ENCODE data around the gene EPB41L5. TPM values are rescaled to one million over a fixed set of nuclear protein-coding genes. Genes with fewer than 3 reads are reported as not detected.
"Not testable (repeated sequence)": the region's sequence is repeated elsewhere in the genome, so short reads cannot be mapped to it uniquely, and the experiment has no call there.

Gene EPB41L5
- total RNA-seq, 1 donor from 2014 or later = 13.3 TPM

DNA sequence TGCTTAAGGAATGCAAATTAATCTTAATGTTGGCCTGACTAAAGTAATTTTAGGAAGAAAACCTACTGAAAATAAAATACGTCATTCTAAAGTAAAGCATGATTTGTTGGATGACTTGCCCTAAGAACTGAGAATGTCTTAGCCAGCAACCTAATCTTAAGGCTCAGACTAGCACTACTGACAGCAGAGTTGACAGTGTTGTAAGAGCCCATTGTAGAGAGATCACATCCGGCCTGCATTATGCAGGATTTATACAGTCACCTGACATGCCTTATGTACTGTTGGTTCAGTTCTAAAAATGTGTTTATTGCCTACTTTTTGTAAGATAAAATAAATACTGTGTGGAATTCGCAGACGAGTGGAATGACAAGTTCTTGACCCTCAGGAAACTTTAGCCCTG lies 128.0 kb downstream of the EPB41L5 start:
- no peak for DNase-seq (ENCODE audit: low spot score)

DNA sequence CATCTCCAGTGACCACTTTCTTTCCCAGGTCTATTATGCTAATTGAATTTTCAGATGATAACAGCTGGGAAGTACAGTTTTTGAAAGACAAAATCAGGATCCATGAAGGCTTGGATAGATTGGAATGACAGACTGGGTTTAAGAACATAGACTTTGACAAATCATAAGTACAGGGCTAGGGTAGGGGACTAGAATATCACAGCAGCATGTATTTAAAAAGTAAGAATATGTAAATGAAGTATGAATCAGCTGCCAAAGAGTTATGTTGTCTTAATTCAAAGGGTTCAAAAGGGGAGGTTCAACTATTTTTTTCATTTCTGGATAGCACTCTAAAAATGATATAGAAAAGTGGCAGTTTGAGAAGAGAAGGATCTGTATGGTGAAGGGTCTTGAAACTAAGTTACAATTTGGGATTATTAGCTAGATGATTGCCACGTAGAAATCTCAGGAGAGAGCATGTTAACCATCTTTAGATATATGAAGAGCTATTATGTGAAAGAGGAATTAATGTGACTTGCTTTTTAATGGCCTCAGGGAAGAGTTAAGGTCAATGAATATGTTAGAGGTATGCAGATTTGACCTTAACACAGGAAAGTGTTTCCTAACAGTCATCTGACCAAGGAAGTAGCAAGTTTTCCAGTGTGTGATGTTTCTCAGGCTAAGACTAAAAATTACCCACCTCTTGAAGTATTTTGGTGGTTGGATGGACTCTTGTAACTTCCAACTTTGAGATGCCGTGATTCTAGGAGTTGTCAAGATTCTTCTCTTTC lies 128.6 kb downstream of the EPB41L5 start:
- DNase-seq (ENCODE audit: low spot score) = no peak

DNA sequence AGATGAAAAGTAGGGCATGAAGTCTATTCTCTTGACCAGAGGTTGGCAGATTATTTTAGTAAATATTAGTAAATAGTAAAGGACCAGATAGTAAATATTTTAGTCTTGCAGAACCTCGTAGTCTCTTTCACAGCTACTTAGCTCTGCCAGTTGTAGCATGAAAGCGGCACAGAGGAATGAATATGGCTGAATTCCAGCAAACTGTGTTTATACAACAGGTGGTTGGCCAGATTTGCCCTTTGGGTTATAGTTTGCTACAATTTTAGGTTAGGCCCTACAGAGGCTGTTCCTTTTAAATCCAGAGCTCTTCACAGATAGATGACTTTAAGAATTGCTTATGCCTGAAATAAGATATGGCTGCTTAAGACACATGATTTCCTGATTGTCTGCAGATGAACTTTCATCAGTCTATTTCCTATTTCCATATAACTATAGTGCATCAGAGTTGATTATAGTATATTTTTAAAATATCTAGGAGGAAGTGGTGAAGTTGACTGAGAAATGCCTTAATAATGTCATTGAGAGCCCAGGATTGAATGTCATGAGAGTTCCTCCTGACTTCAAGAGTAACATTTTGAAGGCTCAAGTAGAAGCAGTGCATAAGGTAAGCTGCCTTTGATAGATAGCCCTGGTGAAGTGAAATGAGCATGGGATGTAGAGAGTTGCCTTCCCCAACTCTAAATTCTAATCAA lies 129.8 kb downstream of the EPB41L5 start:
- no peak for DNase-seq (ENCODE audit: low spot score)

DNA sequence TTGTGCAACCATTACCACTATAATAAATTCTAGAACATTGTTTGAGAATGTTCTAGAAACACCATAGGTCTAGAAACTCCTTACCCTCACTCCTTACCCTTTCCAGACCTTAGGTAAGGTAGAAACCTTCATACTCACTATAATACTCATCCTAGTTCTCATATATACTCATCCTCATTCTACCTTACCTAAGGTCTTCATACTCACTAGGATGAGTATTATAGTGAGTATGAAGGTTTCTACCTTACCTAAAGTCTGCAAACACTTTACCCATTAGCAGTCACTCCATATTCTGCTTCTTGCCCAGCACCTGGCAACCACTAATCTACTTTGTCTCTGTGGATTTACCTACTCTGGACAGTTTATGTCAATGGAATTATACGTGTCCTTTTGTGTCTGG lies 135.4 kb downstream of the EPB41L5 start:
- DNase-seq (ENCODE audit: low spot score) = no peak

DNA sequence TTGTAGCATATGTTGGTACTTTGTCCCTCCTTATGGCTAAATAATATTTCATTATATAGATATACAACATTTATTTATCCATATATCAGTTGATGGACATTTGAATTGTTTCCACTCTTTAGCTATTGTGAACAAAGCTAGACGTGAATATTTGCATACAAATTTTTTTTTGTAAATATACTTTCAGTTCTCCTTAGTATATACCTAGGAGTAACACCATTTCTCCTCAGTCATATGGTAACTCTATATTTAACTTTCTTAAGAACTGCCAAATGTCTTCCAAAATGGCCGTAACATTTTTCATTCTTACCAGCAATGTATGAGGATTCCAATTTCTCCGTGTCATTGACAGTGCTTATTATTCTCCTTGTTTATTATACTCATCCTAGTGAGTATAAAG lies 135.8 kb downstream of the EPB41L5 start:
- DNase-seq (ENCODE audit: low spot score) = no peak

DNA sequence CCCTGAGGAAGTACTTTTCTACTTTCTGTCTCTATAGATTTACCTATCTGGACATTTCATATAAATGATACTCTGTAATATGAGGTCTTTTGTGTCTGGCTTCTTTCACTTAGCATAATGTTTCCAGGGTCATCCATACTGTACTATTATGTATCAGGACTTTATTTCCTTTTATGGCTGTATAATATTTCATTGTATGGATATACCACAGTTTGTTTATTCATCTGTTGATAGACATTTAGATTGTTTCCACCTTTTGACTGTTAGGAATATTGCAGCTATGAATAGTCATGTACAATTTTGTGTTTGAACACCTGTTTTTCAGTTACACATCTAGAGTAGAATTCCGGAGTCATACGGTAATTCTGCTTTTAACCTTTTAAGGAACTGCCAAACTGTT lies 136.5 kb downstream of the EPB41L5 start:
- DNase-seq (ENCODE audit: low spot score) = no peak

DNA sequence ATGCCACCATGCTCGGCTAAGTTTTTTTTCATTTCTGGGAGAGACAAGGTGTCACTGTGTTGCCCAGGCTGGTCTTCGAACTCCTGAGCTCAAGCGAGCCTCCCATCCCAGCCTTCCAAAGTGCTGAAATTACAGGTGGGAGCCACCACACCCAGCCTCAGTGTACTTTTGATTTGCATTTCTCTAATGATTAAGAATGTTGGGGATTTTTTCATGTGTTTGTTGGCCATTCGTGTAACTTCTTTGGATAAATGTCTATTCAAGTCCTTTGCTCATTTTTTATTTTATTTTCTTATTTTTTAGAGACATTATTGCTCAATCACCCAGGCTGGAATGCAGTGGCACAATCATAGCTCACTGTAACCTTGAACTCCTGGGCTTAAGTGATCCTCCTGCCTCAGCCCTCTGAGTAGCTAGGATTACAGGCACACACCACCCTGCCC lies 137.2 kb downstream of the EPB41L5 start:
- DNase-seq (ENCODE audit: low spot score) = no peak

DNA sequence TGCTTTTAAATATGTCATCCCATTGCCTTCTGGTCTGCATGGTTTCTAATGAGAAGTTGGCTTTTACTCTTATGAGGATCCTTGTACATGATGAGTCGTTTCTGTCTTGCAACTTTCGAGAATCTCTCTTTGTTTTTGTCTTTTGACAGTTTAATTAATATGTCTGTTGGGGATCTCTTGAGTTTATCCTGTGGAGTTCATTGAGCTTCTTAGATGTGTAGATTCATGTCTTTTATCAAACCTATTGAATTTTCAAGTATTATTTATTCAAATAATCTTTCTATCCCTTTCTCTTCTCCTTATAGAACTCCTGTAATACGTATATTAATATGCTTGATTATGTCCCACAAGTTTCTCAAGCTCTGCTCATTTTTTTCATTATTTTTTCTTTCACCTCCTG lies 142.4 kb downstream of the EPB41L5 start:
- DNase-seq (ENCODE audit: low spot score) = no peak

DNA sequence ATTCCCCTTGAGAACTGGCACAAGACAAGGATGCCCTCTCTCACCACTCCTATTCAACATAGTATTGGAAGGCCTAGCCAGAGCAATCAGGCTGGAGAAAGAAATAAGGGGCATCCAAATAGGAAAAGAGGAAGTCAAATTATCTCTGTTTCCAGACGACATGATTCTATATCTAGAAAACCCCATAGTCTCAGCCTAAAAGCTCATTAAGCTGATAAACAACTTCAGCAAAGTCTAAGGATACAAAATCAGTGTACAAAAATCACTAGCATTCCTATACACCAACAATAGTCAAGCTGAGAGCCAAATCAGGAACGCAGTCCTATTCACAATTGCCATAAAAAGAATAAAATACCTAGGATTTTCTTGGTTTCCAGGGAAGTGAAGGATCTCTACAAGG lies 145.8 kb downstream of the EPB41L5 start:
- DNase-seq (ENCODE audit: low spot score) = not testable (repeated sequence)

DNA sequence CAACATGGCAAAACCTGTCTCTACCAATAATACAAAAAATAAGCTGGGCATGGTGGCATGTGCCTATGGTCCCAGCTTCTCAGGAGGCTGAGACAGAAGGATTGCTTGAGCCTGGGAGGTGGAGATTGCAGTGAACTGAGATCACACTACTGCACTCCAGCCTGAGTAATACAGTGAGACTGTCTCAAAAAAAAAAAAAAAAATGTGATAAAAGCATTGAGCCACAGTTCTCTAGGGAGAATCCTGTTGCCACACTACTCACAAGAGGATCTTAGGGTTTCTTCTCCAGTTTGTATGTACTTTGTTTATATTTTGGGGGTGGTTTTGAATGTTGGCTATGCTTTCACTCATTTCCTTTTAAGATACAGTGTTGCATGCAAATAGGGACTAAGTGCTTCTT lies 148.3 kb downstream of the EPB41L5 start:
- no peak for DNase-seq (ENCODE audit: low spot score)

DNA sequence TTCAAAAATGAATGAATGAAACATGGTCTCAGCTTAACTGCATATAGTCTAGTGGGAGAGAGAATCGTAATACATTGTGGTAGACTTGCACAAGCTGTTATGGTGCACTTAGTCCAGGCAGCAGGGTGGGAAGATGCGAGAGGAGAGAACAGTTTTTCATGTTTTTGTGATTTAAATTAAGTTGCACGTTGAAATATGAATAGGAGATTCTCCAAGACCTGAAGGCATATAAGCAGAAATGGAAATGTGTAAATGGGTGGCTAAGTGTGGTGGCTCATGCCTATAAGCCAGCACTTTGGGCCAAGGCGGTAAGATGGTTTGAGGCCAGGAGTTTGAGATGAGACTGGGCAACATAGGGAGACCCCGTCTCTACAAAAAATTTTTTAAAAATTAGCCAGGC lies 149.8 kb downstream of the EPB41L5 start:
- no peak for DNase-seq (ENCODE audit: low spot score)

DNA sequence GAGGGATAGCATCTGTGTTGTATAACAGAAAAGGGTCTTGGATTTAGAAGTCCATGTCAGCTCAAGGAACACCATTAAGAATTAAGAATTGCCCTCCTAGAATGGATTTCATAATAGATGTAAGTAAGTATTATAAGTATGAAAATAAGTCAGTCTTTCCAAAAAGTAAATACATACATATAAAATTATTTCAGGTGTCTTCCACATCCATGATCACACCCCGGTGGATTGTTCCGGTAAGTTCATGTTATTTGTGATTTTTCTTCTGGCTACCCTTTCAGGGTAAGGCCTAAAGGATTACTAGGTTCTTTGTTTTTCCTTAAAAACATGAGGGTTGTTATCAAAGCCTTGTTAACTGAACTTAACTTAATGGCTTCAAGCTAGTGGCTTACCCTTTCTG lies 154.4 kb downstream of the EPB41L5 start:
- no peak for DNase-seq (ENCODE audit: low spot score)

DNA sequence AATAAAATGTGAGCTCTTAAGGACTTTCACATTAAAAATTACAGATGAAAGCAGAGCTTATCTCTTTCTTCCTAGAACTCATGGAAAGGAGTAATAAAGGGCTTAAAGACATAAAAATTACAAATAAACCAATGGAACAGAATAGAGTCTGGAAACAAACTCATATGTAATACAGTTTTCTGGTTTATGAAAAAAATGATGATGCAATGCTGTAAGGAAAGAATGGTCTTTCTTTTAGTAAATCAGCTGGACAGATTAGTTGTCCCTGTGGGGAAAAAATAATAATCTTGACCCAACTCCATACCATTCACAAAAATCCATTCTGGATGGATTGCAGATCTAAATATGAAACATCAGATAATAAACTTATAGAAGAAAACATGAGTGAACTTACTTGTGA lies 156.1 kb downstream of the EPB41L5 start:
- DNase-seq (ENCODE audit: low spot score) = no peak

DNA sequence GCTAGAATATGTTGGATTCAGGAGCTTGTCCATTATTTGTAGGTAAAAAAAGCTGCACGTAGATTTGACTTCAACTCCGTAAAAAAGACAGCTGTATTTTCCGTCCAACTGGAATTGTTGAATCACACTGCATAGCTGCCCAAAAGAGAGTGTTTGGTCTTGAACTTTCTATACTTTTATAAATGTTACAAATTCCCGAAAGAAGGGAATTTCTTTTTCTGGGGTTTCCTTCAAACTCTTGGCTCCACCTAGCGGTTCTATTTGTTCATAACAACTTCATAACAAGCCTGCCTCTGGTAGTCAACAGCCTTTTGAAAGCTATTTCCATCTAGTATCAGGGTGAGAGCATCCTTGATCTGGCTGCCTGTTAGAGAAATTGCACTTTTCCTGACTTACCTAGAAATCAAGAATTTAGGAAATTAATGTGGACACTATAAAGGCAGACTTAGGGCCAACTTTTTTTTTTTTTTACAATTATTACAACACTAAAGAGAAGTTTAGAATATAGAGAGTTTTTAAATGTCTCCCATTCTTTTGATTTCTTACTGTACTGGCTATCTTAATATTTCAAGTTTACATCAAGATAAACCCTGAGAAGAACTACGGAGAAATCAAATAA lies 162.2 kb downstream of the EPB41L5 start:
- no peak for DNase-seq (ENCODE audit: low spot score)

DNA sequence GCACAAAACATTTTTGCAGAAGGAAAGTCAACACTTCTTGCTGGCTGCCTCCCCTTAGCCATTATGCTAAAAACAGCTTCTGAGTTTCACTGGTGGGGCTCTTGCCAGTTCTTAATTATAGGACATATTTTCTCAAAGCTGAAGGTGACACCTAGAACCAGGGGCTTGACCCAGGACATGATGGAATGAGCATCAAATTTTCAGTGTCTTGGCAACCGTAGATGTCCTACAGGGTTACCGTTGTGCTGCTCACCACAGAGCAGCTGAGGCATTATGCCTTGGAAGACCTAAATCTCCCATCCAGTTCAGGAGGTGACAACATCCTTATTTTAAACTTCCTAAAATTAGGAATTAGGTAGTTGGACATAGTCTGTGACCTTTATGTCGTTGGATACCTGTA lies 163.6 kb downstream of the EPB41L5 start:
- DNase-seq (ENCODE audit: low spot score) = no peak

DNA sequence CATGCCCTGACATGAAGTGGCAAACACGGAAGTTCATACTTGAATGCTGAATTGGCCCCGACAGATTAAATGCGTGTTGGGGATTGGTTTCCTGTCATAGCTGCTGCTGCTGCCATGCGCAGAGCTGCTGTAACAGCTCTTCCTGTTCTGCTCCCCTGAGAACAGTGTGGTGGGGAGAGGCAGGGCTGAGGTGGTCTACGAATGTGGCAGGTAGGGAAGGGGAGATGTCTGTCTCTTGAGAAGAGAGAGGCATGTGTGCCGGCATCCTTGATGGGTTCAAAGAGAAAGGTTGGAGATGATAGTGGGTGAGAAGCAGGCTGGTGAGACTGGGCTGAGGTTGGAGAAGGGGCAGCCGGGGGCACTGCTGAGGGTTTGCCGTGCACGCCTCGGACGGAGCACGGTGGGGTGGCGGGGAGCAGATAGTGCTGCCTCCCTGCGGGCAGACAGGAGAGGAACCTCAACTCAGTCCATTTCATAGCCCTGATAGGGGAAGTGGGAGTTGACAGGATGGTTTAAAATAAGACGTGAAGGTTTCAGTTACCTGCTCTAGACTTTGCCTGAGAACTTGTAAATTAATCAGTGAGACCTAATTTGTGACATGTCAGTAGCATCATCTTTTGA lies 164.2 kb downstream of the EPB41L5 start:
- no peak for DNase-seq (ENCODE audit: low spot score)

DNA sequence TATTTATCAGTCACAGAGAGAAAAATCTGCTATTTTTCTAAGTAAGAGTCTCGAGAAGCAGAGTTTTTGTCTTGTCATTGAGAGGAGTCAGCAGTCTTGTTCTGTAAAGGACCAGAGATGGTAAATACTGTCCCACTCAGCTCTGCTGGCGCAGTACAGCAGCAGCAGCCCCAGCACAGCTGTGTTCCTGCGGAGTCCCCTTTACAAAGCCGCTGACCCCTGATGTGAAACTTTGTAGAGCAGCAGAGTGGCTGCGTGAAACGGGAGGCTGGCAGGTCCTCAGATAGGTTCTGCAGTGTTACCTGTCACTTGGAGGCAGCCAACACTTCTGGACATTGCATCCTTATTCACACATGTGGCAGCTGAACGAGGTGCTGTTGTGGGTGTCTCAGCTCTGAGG lies 165.1 kb downstream of the EPB41L5 start:
- no peak for DNase-seq (ENCODE audit: low spot score)

DNA sequence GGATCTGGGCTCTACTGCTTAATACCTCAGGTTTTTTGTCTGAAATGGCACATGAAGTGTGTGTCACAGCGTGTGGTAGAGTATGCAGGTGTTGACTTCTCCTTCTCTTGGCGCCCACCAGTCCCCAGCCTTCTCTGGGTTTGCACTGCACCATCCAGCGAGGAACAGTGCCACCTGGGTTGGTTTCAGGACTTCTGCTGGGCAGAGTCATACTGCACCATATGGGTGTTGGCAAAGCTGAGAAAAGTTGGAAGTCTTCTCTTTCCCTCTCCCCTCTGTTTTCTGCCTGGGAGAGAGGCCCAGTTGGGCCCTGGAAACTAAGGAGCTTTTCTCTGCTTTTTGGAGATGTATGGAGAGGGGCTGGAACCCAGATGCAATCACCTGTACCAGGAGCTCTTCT lies 166.5 kb downstream of the EPB41L5 start:
- DNase-seq (ENCODE audit: low spot score) = no peak

DNA sequence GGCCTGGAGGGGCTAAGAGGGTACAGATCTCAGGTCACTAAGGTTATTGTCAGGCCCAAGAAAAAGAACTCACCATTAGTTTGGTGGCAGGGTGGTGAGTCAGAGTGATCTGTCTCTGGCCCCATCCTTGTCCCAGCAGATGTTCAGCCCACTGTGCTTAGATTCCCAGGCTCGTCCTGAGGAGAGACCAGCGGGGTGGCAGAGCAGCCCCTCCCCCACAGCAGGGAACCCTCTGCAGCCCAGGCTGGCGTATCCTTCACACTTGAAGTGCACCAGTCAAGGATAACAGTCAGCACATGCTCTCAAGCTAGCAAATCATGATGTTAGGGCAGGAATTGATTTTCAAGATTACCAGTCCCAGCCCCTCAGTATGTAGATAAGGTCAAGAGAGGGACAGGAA lies 167.2 kb downstream of the EPB41L5 start:
- no peak for DNase-seq (ENCODE audit: low spot score)

DNA sequence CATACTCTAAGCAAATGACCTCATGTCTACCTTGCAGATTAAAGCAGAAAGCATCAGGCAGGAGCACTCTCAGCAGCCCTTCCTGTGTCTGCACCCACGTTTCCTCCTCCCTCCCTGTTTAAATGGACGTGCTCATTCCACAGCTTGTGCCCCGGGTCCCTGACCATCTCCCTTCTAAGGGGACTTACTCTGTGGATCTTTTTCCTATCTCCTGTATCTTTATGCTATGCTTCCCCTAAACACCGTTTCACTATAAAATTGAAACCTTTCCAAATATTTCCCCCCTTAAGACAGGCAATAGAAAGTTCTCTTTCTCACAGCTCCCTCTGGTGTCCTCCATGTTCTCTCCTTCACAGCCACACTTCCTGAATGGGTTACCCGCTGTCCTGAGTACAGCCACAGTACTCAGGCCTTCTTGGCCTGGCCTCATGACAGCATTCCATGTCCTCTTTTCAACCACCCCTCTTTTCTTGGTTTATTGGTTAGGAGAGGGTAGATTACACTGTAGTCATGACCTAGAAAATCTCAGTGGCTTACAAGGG lies 169.2 kb downstream of the EPB41L5 start:
- DNase-seq (ENCODE audit: low spot score) = no peak

DNA sequence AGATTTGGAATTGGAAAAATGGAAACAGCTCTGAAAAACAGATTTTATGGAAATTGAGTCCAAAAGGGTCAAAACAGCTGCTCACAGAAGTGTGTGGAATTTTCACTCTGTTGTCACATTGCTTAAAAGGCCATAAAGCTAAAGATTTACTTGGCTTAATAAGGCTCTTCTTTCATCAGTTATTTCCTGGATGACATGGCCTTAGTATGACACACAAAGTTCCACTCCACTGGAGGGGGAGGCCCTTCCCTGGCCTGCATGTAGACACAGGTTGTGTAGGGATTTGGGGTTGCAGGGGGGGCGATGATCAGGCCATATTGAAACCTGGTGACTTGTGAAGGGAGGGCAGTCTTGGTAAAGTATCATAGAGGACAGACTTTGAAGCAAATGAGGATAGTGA lies 176.3 kb downstream of the EPB41L5 start:
- DNase-seq (ENCODE audit: low spot score) = no peak

DNA sequence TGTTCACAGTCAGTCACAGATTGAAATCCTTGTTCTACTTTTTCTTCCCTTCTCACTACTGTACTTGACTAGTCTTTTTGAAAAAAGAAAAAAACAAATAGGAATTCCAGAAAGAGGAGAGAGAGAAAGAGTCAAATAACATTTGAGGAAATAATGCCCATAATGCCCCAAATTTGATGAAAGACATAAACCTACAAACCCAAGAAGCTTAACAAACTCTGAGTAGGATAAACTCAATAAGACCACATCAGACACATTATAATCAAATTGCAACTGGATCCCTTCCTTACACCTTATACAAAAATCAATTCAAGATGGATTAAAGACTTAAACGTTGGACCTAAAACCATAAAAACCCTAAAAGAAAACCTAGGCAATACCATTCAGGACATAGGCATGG lies 179.4 kb downstream of the EPB41L5 start:
- no peak for DNase-seq (ENCODE audit: low spot score)

Data from mesenteric fat pad (tissue), 1 donor.